A673 (cell line): ENCODE measurements around the gene ST3GAL2. TPM values are rescaled to one million over a fixed set of nuclear protein-coding genes. Genes with fewer than 3 reads are reported as not detected.

Experiments used
- BruUV-seq: library from RNA; stranded (reverse); fragments of 400-500 nt; replicated peaks from 2 replicates; lab custom pipeline; 2021; lab: Mats Ljungman, UMichigan
- CTCF ChIA-PET: fragments of 300-600 bp; sonication (Branson Sonifier 250); formaldehyde crosslinking; loops from one replicate; lab custom pipeline; 2022; ENCODE audit warnings: antibody characterized with exemption; lab: Charles Lee
- POLR2A ChIA-PET: fragments of 300-600 bp; sonication (Branson Sonifier 250); formaldehyde crosslinking; loops from one replicate; lab custom pipeline; 2022; ENCODE audit warnings: antibody characterized with exemption; ENCODE audit not compliant: low non-redundant PET; lab: Charles Lee
- DNase-seq: peaks from one replicate; pipeline ENCODE4 v3.0.0-alpha.2; 2015; ENCODE audit warnings: low spot score
- H3K27ac ChIP-seq: fragments of 200-600 bp; sonication (generic); 2 replicates; pipeline ENCODE4 v1.5.1; 2016; ENCODE audit warnings: mixed run types, low read depth, mild to moderate bottlenecking, mixed read lengths, antibody characterized with exemption, low read length; ENCODE audit not compliant: poor library complexity, severe bottlenecking
- H3K27me3 ChIP-seq: fragments of 200-600 bp; sonication (generic); replicated peaks from 2 replicates; pipeline ENCODE4 v1.6.1; 2017; ENCODE audit warnings: mixed run types, low read depth, mild to moderate bottlenecking, mixed read lengths, antibody characterized with exemption, low read length; ENCODE audit not compliant: insufficient read depth, poor library complexity
- H3K36me3 ChIP-seq: fragments of 200-600 bp; sonication (generic); 2 replicates; pipeline ENCODE4 v1.6.1; 2016; ENCODE audit warnings: mixed run types, mild to moderate bottlenecking, mixed read lengths, antibody characterized with exemption, low read length; ENCODE audit not compliant: insufficient read depth, poor library complexity, severe bottlenecking
- H3K4me1 ChIP-seq: fragments of 200-600 bp; sonication (generic); 2 replicates; pipeline ENCODE4 v1.6.1; 2017; ENCODE audit warnings: mixed run types, mild to moderate bottlenecking, mixed read lengths, antibody characterized with exemption, low read length; ENCODE audit not compliant: insufficient read depth, poor library complexity, severe bottlenecking
- H3K4me3 ChIP-seq: fragments of 200-600 bp; sonication (generic); 2 replicates; pipeline ENCODE4 v1.5.1; 2016; ENCODE audit warnings: low read depth, mixed run types, mild to moderate bottlenecking, mixed read lengths, low read length; ENCODE audit not compliant: poor library complexity, severe bottlenecking
- H3K9me3 ChIP-seq: fragments of 200-600 bp; sonication (generic); 2 replicates; pipeline ENCODE4 v1.6.1; 2016; ENCODE audit warnings: mixed run types, low read depth, mild to moderate bottlenecking, mixed read lengths, antibody characterized with exemption, low read length; ENCODE audit not compliant: poor library complexity, severe bottlenecking
- CTCF ChIP-seq: fragments of 300-800, 200-600 bp; sonication (generic); conservative IDR thresholded peaks from 2 replicates; pipeline ENCODE4 v1.5.1; 2017; ENCODE audit warnings: low read depth, mild to moderate bottlenecking, antibody characterized with exemption, low read length, moderate library complexity, mixed read lengths
- EZH2 ChIP-seq: fragments of 200-600 bp; sonication (generic); IDR thresholded peaks from 2 replicates; pipeline ENCODE4 v1.6.1; 2017; ENCODE audit warnings: borderline replicate concordance, low read depth, mild to moderate bottlenecking, mixed read lengths, antibody characterized with exemption, low read length; ENCODE audit not compliant: poor library complexity, severe bottlenecking
- intact Hi-C: fragments of 100-400 bp; cut with micrococcal nuclease; formaldehyde crosslinking; loops from one replicate; pipeline ENCODE4 v1.10.0; 2022; ENCODE audit not compliant: unreplicated experiment
- total RNA-seq: library from RNA; stranded (reverse); gene quantifications from 2 replicates; pipeline ENCODE4 v1.2.3, GENCODE V29; 2021

The ST3GAL2 gene
- total RNA-seq, 1 experiment from 2014 or later: 26.5 TPM

GRCh38 chr16:70331091-70331490 lies 107.8 kb downstream of the ST3GAL2 start:
- POLR2A ChIA-PET: no interaction called here
- intact Hi-C loops: no loop called here
- BruUV-seq: no TSS peak

More at GRCh38 chr16:70331091-70331490, 107.8 kb downstream of the ST3GAL2 start:
- TF ChIP-seq EZH2 (no peak), CTCF (no peak)
- Histone ChIP-seq H3K27ac (no peak overlapping the region), H3K4me3 (no peak overlapping the region), H3K27me3 (no peaks in the 10 kb centered on the region), H3K36me3 (peaks cover 9% of the 10 kb centered on the region), H3K4me1 (no peaks in the 10 kb centered on the region), H3K9me3 (no peaks in the 10 kb centered on the region)
- no peak for DNase-seq
- CTCF ChIA-PET: interaction anchor here (0.7 kb wide), 1 partner anchor 192 kb away, joined by 3 read pairs; the partner anchor contains the start of genes COG4 and SF3B3

Other genes with a start within 250 kb of the ST3GAL2 start
- gene EXOSC6, start 187.2 kb downstream of the ST3GAL2 start, total RNA-seq: 39.6 and 40.4 TPM in 2 replicates
- gene AARS1, start 149.6 kb downstream of the ST3GAL2 start, total RNA-seq: 234 and 270 TPM in 2 replicates
- 37.6 and 41.8 TPM in 2 replicates for gene DDX19B, start 139.9 kb downstream of the ST3GAL2 start, total RNA-seq
- 56.7 and 65.5 TPM in 2 replicates for gene DDX19A, start 92.2 kb downstream of the ST3GAL2 start, total RNA-seq
- gene FCSK, start 15.5 kb upstream of the ST3GAL2 start, total RNA-seq: 11.2 and 14.8 TPM in 2 replicates
- gene COG4, start 84.5 kb upstream of the ST3GAL2 start, total RNA-seq: 68.6 and 82.4 TPM in 2 replicates
- gene SF3B3, start 84.7 kb upstream of the ST3GAL2 start, total RNA-seq: 518 and 571 TPM in 2 replicates
- not detected in 2 replicates for gene IL34, start 207.5 kb upstream of the ST3GAL2 start, total RNA-seq
- gene MTSS2, start 247.0 kb upstream of the ST3GAL2 start, total RNA-seq: 47.6 and 54.8 TPM in 2 replicates